HG03196 (cell line): Measurements from ENCODE around the gene ATP9A.
"Not testable (repeated sequence)": the region's sequence is repeated elsewhere in the genome, so short reads cannot be mapped to it uniquely, and the experiment has no call there.

ENCODE experiments used
- ATAC-seq: cut with Tn5 transposase; IDR thresholded peaks from one replicate; pipeline ENCODE4 v1.9.1; 2021; ENCODE audit not compliant: unreplicated experiment

ATP9A gene

GRCh38 chr20:51757226-51757625 lies 11.0 kb downstream of the ATP9A start:
- ATAC-seq: no peak

DNA sequence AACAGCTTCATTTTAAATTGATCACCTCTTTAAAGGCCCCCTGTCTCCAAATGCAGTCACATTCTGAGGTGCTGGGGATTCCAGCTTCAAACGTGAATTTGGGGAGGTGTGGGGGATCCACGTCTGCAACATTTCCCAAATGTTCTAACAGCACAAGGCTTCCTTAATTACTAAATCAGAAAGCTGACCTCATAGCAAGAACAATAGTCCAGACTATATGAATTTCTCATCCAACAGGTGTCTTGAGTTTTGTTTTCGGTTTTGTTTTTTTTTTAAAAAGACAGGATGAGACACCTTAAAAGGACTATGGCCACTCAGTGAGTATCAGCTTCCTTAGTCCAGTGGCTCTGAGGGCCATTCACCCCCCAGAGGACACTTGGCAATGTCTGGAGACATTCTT lies 11.5 kb downstream of the ATP9A start:
- ATAC-seq: no peak

- ATAC-seq: not testable (repeated sequence)
Observed at GRCh38 chr20:51753220-51753619, 15.0 kb downstream of the ATP9A start.

DNA sequence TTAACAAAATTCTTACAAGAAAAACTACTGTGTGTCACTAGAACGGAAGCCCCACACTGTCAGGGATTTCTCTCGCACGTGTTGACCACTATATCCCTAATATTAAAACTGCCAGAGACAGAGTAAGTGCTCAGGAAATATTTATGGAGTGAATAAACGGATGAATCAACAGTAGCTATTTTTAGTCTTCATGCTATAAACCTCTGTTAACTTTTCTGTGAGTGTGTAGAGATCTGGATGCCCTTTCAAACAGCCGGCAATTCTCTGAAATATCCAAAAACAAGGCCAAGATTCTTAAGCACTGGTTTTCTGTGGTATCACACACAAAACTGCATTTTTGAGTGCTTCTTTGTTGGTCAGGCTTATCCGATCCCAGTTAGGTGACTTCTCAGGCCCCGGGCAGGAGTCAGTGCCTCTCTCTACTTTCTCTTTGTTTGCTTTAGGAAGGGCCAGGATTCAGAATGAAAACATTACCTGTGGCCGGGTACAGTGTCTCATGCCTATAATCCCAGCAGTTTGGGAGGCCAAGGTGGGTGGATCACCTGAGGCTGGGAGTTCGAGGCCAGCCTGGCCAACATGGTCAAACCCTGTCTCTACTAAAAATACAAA lies 15.7 kb downstream of the ATP9A start:
- no peak for ATAC-seq

DNA sequence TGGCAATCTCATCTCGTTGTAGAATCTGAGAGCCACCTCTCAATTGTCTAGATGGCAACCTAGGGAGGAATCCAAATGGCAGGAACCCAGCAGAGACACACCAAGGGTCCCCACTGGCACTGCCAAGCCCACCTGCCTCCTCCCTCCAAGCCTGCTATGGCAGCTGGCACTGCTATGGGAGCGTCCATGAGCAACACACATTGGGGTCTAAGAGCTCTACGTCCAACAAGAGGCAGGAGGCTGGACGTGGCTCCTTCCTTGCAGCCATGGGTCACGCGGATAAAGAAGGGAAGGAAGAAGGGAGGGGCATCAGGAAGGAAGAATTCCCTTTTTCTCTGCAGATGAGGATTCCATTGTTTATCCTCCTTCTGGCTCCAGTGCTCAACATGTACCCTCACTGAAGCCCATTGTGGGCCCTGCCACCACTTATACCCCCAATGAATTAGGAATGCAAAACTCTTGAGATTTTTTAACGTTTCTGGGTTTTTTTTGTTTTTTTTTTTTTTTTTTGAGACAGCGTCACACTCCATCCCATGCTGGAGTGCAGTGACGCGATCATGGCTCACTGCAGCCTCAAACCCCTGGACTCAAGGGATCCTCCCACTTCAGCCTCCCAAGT lies 17.3 kb downstream of the ATP9A start:
- ATAC-seq: no peak

DNA sequence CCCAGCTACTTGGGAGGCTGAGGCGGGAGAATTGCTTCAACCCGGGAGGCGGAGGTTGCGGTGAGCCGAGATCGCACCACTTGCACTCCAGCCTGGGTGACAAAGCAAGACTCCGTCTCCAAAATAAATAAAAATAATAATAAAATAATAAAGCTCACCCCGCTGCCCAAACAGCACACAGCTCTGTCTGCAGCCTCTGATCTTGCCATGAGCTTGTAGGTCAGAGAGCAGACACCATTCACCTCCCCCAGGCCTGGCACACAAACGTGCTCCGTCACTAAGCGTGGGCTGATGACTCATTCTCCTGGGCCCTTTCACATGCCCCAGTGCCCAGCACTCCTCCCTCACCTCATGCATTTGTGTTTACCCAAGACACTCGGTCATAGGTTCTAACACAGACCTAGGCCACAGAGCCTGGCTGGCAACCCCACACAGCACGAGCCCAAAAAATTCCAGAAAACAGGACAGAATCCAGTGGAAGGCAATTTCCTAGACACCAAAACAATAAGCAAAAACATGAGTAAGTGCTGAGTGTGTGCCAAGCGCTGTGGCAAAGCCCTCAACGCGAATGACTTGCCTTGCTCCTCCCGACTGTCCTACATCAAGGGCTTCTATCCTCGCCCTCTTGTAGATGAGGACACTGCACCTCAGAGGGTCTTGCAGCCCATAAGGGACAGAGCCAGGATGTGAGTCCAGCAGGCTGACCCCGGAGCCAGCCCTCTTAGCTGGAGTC lies 18.0 kb downstream of the ATP9A start:
- ATAC-seq: no peak

DNA sequence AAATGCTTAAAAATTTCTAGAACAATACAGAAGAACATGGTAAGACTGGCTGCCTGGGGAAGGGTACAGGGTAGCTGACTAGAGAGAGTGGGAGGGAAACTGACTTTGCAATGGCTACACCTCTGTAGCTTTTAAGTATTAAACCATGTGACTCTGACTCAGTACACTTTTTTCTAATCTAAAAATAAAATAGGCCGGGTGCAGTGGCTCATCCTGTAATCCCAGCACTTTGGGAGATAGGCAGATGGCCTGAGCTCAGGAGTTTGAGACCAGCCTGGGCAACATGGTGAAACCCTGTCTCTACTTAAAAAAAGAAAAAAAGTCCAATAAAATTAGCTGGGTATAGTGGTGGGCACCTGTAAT lies 18.5 kb downstream of the ATP9A start:
- ATAC-seq: no peak

GRCh38 chr20:51747182-51747911 lies 20.8 kb downstream of the ATP9A start:
- no peak for ATAC-seq

DNA sequence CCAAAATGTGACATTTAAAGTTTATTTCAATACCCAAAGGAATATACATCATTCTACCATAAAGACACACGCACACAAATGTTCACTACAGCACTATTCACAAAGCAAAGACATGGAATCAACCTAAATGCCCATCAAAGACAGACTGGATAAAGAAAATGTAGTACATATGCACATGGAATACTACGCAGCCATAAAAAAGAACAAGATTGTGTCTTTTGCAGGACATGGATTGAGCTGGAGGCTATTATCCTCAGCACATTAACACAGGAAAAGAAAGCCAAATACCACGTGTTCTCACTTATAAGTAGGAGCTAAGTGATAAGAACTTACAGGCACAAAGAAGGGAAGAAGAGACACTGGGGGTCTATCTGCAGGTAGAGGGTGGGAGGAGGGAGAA lies 22.4 kb downstream of the ATP9A start:
- ATAC-seq: no peak

GRCh38 chr20:51740838-51741237 lies 27.4 kb downstream of the ATP9A start:
- no peak for ATAC-seq

- ATAC-seq: not testable (repeated sequence)
Observed at GRCh38 chr20:51740308-51740707, 27.9 kb downstream of the ATP9A start.

DNA sequence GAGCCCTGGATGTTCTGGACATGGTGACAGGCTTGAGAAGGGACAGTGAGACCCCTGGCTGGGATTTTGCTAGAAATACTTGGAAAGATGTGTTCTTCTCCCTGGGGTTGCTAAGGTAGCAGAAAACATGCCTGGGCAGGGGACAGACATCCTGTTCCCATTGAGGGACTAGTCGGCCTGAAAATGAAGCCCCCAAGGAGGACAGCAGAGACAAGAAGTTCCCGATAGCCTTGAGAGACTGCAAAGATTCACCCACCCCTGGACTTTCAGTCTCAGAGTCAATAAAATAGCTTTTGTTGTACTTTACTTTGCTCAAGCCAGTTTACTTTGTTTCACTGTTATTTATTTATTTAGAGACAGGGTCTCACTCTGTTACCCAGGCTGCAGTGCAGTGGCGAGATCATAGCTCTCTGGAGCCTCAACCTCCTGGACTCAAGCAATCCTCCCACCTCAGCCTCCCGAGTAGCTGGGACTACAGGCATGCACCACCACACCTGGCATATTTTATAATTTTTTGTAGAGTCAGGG lies 28.4 kb downstream of the ATP9A start:
- no peak for ATAC-seq

DNA sequence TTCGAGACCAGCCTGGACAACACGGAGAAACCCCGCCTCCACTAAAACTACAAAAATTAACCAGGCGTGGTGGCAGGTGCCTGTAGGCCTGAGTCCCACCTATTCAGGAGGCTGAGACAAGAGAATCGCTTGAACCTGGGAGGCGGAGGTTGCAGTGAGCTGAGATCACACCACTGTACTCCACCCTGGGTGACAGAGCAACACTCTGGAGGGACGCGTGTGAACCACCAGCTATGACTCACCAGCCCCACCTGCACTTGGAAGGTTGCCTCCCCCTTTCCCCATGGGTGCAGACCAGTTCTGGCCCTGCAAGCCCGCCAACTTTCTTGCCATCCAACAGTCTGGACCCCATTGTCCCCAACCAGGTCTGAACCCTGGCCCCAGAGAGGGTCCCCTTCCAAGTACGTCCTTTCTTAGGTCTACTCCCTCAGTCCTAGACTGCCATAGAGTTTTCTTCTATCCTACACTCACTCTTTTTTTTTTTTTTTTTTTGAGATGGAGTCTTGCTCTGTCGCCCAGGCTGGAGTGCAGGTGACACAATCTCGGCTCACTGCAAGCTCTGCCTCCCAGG lies 29.2 kb downstream of the ATP9A start:
- ATAC-seq: no peak

DNA sequence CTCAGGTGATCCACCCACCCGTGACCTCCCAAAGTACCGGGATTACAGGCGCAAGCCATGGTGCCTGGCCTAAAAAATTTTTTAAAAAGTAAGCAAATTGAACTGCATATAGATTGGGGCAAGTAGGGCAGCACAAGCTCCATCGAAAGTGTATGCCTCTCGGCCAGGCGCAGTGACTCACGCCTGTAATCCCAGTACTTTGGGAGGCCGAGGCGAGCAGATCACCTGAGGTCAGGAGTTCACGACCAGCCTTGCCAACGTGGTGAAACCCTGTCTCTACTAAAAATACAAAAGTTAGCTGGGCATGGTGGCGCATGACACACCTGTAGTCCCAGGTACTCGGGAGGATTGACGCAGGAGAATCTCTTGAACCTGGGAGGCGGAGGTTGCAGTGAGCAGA lies 29.9 kb downstream of the ATP9A start:
- ATAC-seq: not testable (repeated sequence)

DNA sequence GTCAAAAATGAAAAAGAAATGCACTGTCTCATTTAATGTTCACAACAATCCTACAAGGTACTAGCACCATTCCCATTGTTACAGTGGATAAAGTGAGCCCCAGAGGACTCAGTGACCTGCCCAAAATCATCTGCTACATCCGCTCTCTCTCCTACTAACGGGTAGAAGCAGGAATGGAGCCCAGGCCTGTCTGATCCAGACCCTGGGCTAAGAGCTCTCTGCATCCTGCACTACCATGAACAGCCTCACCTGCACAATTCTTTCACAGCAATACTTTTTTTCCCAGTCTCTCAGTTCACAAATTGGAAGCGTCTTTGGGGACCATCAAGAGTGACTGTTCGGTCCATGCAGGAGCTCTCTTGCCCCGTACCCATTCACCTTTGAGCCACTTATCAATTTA lies 31.2 kb downstream of the ATP9A start:
- no peak for ATAC-seq

DNA sequence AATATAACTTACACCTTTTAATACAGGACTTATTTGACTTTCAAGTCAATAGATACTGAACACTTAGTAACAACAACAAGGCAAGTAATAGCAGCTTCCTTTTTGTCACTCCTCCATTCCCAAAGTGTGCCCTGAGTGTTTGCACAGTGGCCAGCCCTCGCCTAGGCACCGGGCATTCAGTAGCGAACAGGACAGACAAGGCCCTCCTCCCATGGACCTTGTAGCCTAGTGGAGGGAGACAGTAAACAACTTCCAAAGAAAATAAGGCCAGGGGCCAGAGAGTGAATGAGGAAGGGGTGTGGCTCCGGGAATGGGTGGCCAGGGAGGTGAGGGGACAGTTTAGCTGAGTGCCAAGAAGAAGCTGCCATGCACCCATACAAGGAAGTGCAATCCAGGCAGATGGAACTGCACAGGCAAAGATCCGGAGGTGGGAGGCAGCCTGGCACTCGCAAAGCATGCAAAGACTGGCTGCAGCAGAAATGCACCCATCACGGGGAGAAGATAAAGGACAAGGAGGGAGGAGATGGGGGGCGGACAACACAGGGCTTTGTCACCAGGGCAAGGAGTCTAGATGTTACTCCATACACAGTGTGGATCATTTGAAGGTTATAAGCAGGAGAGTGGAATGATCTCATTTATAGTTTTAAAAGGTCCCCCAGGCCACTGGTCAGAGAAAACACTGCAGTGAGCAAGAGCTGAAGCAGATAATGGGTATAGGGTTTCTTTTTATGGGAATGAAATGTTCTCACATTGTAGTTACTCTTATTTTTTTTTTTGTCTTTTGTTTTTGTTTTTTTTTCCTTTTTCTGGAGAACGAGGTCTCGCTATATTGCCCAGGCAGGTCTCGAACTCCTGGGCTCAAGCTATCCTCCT lies 32.2 kb downstream of the ATP9A start:
- ATAC-seq: no peak

- no peak for ATAC-seq
Observed at GRCh38 chr20:51734876-51735720, 33.1 kb downstream of the ATP9A start.

- ATAC-seq: no peak
Observed at GRCh38 chr20:51733070-51733469, 35.1 kb downstream of the ATP9A start.

DNA sequence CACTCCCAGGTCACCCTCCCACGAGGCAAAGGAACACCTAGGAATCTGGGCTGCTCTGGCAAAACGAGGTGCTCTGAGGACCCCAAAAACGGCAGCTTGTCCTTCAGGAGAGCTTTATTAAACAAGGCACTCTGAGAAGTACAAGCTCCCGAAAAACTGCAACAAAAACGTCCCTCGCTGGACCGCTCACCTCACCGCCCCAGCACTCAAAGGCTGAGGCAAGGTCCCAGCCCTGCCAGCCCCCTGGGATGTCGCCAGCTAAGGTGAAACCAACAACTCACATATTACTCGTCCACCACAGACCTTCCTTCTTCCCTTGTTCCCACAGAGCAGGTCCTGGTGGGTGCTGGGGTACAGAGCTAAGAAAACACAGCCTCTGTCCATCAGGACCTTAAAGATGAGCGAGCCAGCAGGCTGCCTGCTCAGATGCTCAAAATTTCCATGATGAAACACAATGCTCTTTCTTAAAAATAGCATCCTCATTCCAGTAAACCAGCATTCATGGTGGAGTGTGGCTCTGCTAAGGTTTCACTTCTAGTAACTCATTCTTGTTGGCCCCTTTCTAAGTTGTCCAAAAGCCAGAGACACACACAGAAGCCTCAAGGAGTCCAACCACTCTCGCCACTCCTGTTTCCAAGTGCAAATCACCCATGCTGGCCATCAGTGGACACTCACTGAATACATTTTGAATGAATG lies 35.9 kb downstream of the ATP9A start:
- ATAC-seq: no peak
